Lung (tissue), 12 donors: Measurements from ENCODE around the gene CHRND. TPM values are rescaled to one million over a fixed set of nuclear protein-coding genes. Genes with fewer than 3 reads are reported as not detected.

Experiments used
- ATAC-seq: fragments of 200-7000 bp; cut with Tn5 transposase; one replicate; pipeline ENCODE4 v1.9.1; 2020; ENCODE audit warnings: moderate number of reproducible peaks; ENCODE audit not compliant: insufficient read depth, low FRiP score
- DNase-seq, 3 donors: peaks; one replicate each; pipeline ENCODE4 v3.0.0-alpha.2; 2013 to 2017
- H3K27ac ChIP-seq, 2 donors: one replicate each; pipeline ENCODE4 v1.5.1; 2013; ENCODE audit warnings: mild to moderate bottlenecking in 2 of 2, moderate library complexity in 2 of 2, control low read depth in 1 of 2, inconsistent platforms in 1 of 2, low read depth in 1 of 2, low read length in 1 of 2
- H3K27me3 ChIP-seq, 3 donors: one replicate each; pipeline ENCODE4 v1.5.1; 2013; ENCODE audit warnings: low read length in 2 of 3; ENCODE audit not compliant: control insufficient read depth in 3 of 3, insufficient read depth in 3 of 3
- H3K36me3 ChIP-seq, 4 donors: one replicate each; pipeline ENCODE4 v1.5.1; 2013; ENCODE audit warnings: low read length in 4 of 4, mild to moderate bottlenecking in 1 of 4, moderate library complexity in 1 of 4; ENCODE audit not compliant: control insufficient read depth in 4 of 4, insufficient read depth in 4 of 4
- H3K4me1 ChIP-seq, 5 donors: one replicate each; pipeline ENCODE4 v1.5.1; 2013; ENCODE audit warnings: low read length in 5 of 5, mild to moderate bottlenecking in 2 of 5, moderate library complexity in 1 of 5; ENCODE audit not compliant: control insufficient read depth in 5 of 5, insufficient read depth in 5 of 5
- H3K4me3 ChIP-seq: one replicate; pipeline ENCODE4 v1.5.1; 2013; ENCODE audit warnings: mild to moderate bottlenecking, control low read depth, moderate library complexity
- H3K9ac ChIP-seq, 2 donors: one replicate each; pipeline ENCODE4 v1.5.1; 2013; ENCODE audit warnings: low read length in 2 of 2, control low read depth in 1 of 2; ENCODE audit not compliant: insufficient read depth in 1 of 2
- H3K9me3 ChIP-seq, 4 donors: one replicate each; pipeline ENCODE4 v1.5.1; 2013; ENCODE audit warnings: low read length in 3 of 4, mild to moderate bottlenecking in 1 of 4, moderate library complexity in 1 of 4; ENCODE audit not compliant: control insufficient read depth in 4 of 4, insufficient read depth in 3 of 4
- WGBS, 2 donors: extraction: QIAGEN DNeasy Blood & Tissue Kit; methylation state at CpG; one replicate each; pipeline ENCODE4 v1.1.7; 2013; 5-methylcytosine and 5-hydroxymethylcytosine counted together
- polyA plus RNA-seq, 2 donors: library from polyadenylated mRNA; stranded (reverse); fragments of 200-250 nt; gene quantifications; one replicate each; pipeline ENCODE4 v1.2.1, GENCODE V29; 2013
- total RNA-seq, 2 donors: library from RNA; depleted of rRNA in 1 of 2; stranded (reverse); fragments of >200 nt in 1 of 2; gene quantifications; one replicate each; pipeline ENCODE4 v1.2.1, GENCODE V29; 2014 to 2021
- TF ChIP-seq, protein P1 (sequence below): IDR thresholded peaks from 2 replicates; pipeline ENCODE4 v1.5.1; 2012; ENCODE audit warnings: mild to moderate bottlenecking; ENCODE audit errors: control extremely low read depth, extremely low read depth
- donor health status: control.
- donor health status: control.
- donor health status: Bipolar disorder and iron deficiency.
- donor health status: healthy.
- donor health status: DM: yes; HTN: yes; CAD: no.

Gene CHRND
- total and polyA plus RNA-seq, 4 donors, result not detected

DNA sequence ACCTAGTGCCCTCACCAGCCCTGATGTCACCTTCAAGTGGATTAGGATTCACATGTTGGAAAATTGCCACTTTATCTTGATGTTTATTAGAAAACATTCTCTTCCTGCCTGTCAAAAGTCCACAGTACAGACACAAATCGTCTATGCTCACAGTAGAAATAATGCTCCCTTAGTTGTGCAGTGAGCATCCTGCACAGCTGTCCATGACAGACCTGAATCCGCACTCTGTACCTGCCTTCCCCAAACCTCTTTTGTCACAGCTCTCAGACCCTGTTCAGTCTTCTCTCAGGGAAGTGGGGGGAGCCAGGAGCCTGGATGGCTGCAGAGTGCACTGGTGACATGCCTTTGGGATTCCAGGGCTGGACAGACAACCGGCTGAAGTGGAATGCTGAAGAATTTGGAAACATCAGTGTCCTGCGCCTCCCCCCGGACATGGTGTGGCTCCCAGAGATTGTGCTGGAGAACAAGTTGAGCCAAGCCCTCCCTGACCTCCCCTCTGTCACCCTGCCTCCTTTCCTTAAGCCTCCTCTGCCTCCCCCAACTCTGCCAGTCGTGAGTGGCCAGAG, 2.0 kb downstream of the CHRND start:
- Histone ChIP-seq H3K27me3 (peaks cover 9 to 15% (median 10%) of the 10 kb centered on the region in 3 donors), H3K27ac (no peak overlapping the region), H3K4me3 (no peak overlapping the region), H3K9ac (no peak overlapping the region), H3K9me3 (no peaks in the 10 kb centered on the region), H3K4me1 (peaks cover 0 to 8% (median 4%) of the 10 kb centered on the region in 5 donors), H3K36me3 (no peaks in the 10 kb centered on the region)
- TF ChIP-seq, protein P1, sequence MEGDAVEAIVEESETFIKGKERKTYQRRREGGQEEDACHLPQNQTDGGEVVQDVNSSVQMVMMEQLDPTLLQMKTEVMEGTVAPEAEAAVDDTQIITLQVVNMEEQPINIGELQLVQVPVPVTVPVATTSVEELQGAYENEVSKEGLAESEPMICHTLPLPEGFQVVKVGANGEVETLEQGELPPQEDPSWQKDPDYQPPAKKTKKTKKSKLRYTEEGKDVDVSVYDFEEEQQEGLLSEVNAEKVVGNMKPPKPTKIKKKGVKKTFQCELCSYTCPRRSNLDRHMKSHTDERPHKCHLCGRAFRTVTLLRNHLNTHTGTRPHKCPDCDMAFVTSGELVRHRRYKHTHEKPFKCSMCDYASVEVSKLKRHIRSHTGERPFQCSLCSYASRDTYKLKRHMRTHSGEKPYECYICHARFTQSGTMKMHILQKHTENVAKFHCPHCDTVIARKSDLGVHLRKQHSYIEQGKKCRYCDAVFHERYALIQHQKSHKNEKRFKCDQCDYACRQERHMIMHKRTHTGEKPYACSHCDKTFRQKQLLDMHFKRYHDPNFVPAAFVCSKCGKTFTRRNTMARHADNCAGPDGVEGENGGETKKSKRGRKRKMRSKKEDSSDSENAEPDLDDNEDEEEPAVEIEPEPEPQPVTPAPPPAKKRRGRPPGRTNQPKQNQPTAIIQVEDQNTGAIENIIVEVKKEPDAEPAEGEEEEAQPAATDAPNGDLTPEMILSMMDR, result no peak
- ATAC-seq (no peak), DNase-seq (no peak)
- WGBS, 2 donors, result 74 to 86% methylated on average over 6 of the region's 6 CpGs

DNA sequence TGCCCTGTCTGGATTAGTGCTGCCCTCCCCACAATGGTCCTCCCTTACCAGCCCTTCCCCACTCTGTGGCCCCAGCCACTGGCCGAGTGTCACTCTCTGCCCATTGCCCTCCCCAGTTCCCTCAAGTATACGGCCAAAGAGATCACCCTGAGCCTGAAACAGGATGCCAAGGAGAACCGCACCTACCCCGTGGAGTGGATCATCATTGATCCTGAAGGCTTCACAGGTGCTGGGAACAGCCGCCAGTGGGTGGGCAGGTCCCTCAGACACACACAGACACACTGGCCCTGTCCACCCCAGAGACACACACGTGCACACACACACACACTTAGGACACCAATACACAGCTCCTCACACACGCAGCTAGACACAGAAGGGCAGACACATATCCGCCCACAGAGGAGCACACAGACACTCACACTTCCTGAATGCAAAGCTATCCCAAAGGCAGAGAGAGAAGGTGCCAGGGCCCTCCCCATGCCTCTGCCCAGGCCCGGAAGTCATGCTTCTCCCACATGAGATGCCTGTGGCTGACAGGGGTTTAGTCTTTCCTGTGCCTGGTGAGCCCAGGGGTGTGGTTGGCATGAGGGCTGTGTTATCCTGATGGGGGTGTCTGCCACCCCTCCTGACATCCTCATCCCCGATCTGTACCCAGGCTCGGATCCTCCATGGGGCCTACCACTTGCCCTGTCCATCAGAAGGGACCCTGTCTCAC, 2.9 kb downstream of the CHRND start:
- H3K9ac ChIP-seq, result no peak overlapping the region
- TF ChIP-seq, protein P1, result no peak
- WGBS, 2 donors, result 66 to 67% methylated on average over 11 of the region's 11 CpGs

DNA sequence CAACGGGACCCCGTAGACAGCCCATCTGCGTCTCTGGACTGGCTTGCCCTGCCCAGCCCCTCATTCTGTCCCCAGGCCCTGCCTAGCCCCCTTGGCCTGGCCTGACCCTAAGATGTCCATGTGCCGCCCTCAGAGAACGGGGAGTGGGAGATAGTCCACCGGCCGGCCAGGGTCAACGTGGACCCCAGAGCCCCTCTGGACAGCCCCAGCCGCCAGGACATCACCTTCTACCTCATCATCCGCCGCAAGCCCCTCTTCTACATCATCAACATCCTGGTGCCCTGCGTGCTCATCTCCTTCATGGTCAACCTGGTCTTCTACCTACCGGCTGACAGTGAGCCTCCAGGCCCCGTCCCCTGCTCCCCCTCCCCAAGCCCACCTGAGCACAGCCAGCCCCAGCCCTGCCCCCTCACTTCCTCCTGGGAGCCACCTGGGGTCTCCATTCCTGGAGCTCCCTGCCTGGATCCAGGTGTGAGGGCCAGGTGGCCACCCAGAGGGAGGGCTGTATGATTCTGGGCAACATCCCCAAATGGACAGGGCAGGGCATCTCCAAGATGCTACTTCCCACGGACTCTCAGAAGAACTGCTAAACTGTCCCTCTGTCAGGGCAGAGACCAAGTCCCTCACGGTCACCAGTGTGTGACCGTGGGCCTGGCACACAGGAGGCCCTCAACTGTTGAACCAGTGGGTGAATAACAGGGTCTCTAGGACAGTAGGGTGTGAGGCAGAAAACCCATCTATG, 4.0 kb downstream of the CHRND start:
- no peak for DNase-seq

More for the DNA sequence above, 2.9 kb downstream of the CHRND start:
- ATAC-seq, result no peak
- Histone ChIP-seq H3K27ac (no peak overlapping the region), H3K9me3 (no peaks in the 10 kb centered on the region), H3K4me1 (peaks cover 0 to 4% (median 1%) of the 10 kb centered on the region in 5 donors), H3K4me3 (no peak overlapping the region), H3K36me3 (no peaks in the 10 kb centered on the region), H3K27me3 (peaks cover 6 to 9% (median 9%) of the 10 kb centered on the region in 3 donors)
- DNase-seq, result no peak

More for the DNA sequence above, 4.0 kb downstream of the CHRND start:
- Histone ChIP-seq H3K9me3 (no peaks in the 10 kb centered on the region), H3K9ac (no peak overlapping the region), H3K4me1 (peaks cover 0 to 4% (median 0%) of the 10 kb centered on the region in 5 donors), H3K4me3 (no peak overlapping the region), H3K27ac (no peak overlapping the region), H3K27me3 (peaks cover 0 to 5% (median 3%) of the 10 kb centered on the region in 3 donors), H3K36me3 (no peaks in the 10 kb centered on the region)
- ATAC-seq, result no peak
- WGBS, 2 donors, result 89 to 94% methylated on average over 17 of the region's 17 CpGs
- TF ChIP-seq, protein P1, result no peak
